CD4-positive, alpha-beta T cell (primary cell): Measurements from ENCODE around the gene CST6. TPM values are rescaled to one million over a fixed set of nuclear protein-coding genes. Genes with fewer than 3 reads are reported as not detected.

Source experiments
- ATAC-seq: fragments of 200-7000 bp; cut with Tn5 transposase; one replicate; pipeline ENCODE4 v1.10.0; 2022; ENCODE audit warnings: mild to moderate bottlenecking; ENCODE audit not compliant: poor library complexity
- CTCF ChIA-PET: fragments of 350-600 bp; sonication (Branson Sonifier 250); formaldehyde crosslinking; loops from one replicate; lab custom pipeline; 2021; ENCODE audit warnings: antibody characterized with exemption, inconsistent platforms; lab: Charles Lee
- POLR2A ChIA-PET: fragments of 350-600 bp; sonication (Branson Sonifier 250); formaldehyde crosslinking; loops from one replicate; lab custom pipeline; 2021; ENCODE audit warnings: antibody characterized with exemption, inconsistent platforms; lab: Charles Lee
- DNase-seq, 14 experiments: peaks; one replicate each; pipeline ENCODE4 v3.0.0-alpha.2; 2013 to 2020; ENCODE audit warnings: mixed read lengths in 2 of 14
- H3K27ac ChIP-seq, 2 donors: one replicate each; pipeline versions ENCODE4 v1.5.1 to v1.7.0; 2013; ENCODE audit warnings: low read length in 2 of 2, low read depth in 1 of 2, mild to moderate bottlenecking in 1 of 2
- H3K27me3 ChIP-seq, 2 experiments: 1 replicate in 1 of 2; 2 replicates in 1 of 2; pipeline versions ENCODE4 v1.6.1 to v1.7.0; 2013; ENCODE audit warnings: low read length in 2 of 2, control low read depth in 1 of 2, mild to moderate bottlenecking in 1 of 2, moderate library complexity in 1 of 2; ENCODE audit not compliant: insufficient read depth in 2 of 2, control insufficient read depth in 1 of 2
- H3K36me3 ChIP-seq: one replicate; pipeline ENCODE4 v1.6.1; 2013; ENCODE audit warnings: low read length, control low read depth; ENCODE audit not compliant: insufficient read depth
- H3K4me1 ChIP-seq: one replicate; pipeline ENCODE4 v1.6.1; 2013; ENCODE audit warnings: low read length, control low read depth; ENCODE audit not compliant: insufficient read depth
- H3K4me3 ChIP-seq: one replicate; pipeline ENCODE4 v1.5.1; 2013; ENCODE audit warnings: mild to moderate bottlenecking, low read length, moderate library complexity
- H3K9me3 ChIP-seq, 2 experiments: 1 replicate in 1 of 2; 2 replicates in 1 of 2; pipeline versions ENCODE4 v1.6.1 to v1.7.0; 2013; ENCODE audit warnings: low read length in 2 of 2, mild to moderate bottlenecking in 2 of 2, control low read depth in 1 of 2, moderate library complexity in 1 of 2; ENCODE audit not compliant: control insufficient read depth in 1 of 2, insufficient read depth in 1 of 2
- H3K27ac Mint-ChIP-seq: one replicate; pipeline ENCODE4 v1.8.0; 2020; ENCODE audit warnings: mixed read lengths
- H3K27me3 Mint-ChIP-seq: one replicate; pipeline ENCODE4 v1.8.0; 2021; ENCODE audit warnings: mixed read lengths
- H3K36me3 Mint-ChIP-seq: one replicate; pipeline ENCODE4 v1.8.0; 2021; ENCODE audit warnings: low read depth, mixed read lengths
- H3K4me1 Mint-ChIP-seq: one replicate; pipeline ENCODE4 v1.8.0; 2021; ENCODE audit warnings: low read depth, mixed read lengths
- H3K4me3 Mint-ChIP-seq: one replicate; pipeline ENCODE4 v1.8.0; 2020; ENCODE audit warnings: mild to moderate bottlenecking, mixed read lengths
- H3K9me3 Mint-ChIP-seq: one replicate; pipeline ENCODE4 v1.8.0; 2020; ENCODE audit warnings: mixed read lengths
- intact Hi-C, 2 experiments: fragments of 100-400 bp; cut with DNase I in 1 of 2; cut with micrococcal nuclease in 1 of 2; formaldehyde crosslinking; loops; one replicate each; pipeline versions ENCODE4 v1.15.1 to v1.9.0; 2023 to 2025; cut with DNase I, micrococcal nuclease
- total RNA-seq, 174 experiments: library from RNA in 2 of 174; stranded (reverse) in 2 of 174; gene quantifications; one replicate each; pipeline ENCODE4 v1.2.3 and lab custom pipeline; 2021 to 2026
- TF ChIP-seq, protein P1 (sequence below): fragments of 200-600 bp; IDR thresholded peaks from one replicate; pipeline ENCODE4 v1.8.0; 2022; ENCODE audit warnings: antibody characterized with exemption, mild to moderate bottlenecking

Gene CST6
- total RNA-seq, 2 experiments from 2014 or later: not detected

GRCh38 chr11:65979261-65979759, 32.5 kb upstream of the CST6 start:
- Mint-ChIP-seq H3K36me3 (peaks cover 46% of the 10 kb centered on the region), H3K4me3 (no peak overlapping the region), H3K27me3 (no peaks in the 10 kb centered on the region), H3K9me3 (no peaks in the 10 kb centered on the region), H3K4me1 (no peaks in the 10 kb centered on the region), H3K27ac (no peak overlapping the region)
- ATAC-seq (no peak), DNase-seq (no peak)
- Histone ChIP-seq H3K4me1 (no peaks in the 10 kb centered on the region), H3K36me3 (peaks cover 44% of the 10 kb centered on the region), H3K27me3 (no peaks in the 10 kb centered on the region), H3K9me3 (no peaks in the 10 kb centered on the region), H3K27ac (no peak overlapping the region), H3K4me3 (no peak overlapping the region)
- TF ChIP-seq, protein P1, sequence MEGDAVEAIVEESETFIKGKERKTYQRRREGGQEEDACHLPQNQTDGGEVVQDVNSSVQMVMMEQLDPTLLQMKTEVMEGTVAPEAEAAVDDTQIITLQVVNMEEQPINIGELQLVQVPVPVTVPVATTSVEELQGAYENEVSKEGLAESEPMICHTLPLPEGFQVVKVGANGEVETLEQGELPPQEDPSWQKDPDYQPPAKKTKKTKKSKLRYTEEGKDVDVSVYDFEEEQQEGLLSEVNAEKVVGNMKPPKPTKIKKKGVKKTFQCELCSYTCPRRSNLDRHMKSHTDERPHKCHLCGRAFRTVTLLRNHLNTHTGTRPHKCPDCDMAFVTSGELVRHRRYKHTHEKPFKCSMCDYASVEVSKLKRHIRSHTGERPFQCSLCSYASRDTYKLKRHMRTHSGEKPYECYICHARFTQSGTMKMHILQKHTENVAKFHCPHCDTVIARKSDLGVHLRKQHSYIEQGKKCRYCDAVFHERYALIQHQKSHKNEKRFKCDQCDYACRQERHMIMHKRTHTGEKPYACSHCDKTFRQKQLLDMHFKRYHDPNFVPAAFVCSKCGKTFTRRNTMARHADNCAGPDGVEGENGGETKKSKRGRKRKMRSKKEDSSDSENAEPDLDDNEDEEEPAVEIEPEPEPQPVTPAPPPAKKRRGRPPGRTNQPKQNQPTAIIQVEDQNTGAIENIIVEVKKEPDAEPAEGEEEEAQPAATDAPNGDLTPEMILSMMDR: no peak
- ChIA-PET POLR2A (interaction anchor here (0.6 kb wide), 1 partner anchor 9 kb away, joined by 3 read pairs; no protein-coding TSS in a partner anchor), CTCF (no interaction called here)
- intact Hi-C loops: no loop called here

DNA sequence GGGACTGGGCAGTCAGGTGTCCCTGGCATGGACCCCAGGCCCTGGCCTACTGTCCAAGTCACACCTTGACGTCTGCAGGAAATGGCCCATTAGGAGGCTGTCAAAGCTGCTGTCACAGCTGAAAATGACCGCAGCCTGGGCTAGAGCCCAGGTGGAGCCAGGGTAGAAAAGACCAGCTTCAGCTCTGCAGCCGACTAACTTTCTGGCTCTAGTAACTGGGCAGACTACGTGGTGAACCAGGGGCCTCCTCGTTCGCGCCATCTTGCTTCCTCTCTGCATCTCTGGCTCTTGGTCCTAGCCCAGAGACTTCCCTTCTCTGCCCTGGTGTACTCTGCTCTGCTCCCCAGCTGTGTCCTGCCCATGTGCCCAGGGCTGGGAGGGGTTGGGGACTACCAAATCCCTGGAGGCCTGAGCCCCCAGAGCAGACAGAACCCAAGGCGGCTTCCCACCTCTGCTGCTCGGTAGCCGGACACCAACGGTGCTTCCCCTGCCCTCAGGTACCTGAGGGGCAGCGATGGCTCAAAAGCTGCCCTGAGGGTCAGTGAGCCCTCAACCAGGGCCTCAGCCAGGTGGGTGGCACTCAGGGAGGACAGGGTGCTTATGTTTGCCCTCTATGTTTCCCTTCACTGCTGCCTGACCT, 30.6 kb upstream of the CST6 start:
- Histone ChIP-seq H3K4me3 (no peak overlapping the region), H3K9me3 (no peaks in the 10 kb centered on the region), H3K36me3 (peaks cover 32% of the 10 kb centered on the region), H3K27me3 (no peaks in the 10 kb centered on the region), H3K4me1 (no peaks in the 10 kb centered on the region), H3K27ac (no peak overlapping the region)
- Mint-ChIP-seq H3K27me3 (no peaks in the 10 kb centered on the region), H3K4me1 (no peaks in the 10 kb centered on the region), H3K9me3 (no peaks in the 10 kb centered on the region), H3K27ac (no peak overlapping the region), H3K4me3 (no peak overlapping the region), H3K36me3 (peaks cover 37% of the 10 kb centered on the region)
- ChIA-PET POLR2A (interaction anchor here (1.0 to 1.3 kb wide), 2 partner anchors 91 to 148 kb away, joined by 3 to 8 read pairs; partner anchors contain the start of gene CCDC85B), CTCF (no interaction called here)
- TF ChIP-seq, protein P1: no peak
- ATAC-seq: no peak
- intact Hi-C loops: loop anchor here in 1 of 2 experiments (10.0 kb wide), 1 partner anchor 356 kb away; no protein-coding TSS in a partner anchor
- DNase-seq: no peak

- CTCF ChIA-PET: interaction anchor here (1.4 kb wide), 1 partner anchor 97 kb away, joined by 5 read pairs; no protein-coding TSS in a partner anchor
- Histone ChIP-seq H3K27me3 (no peaks in the 10 kb centered on the region), H3K9me3 (no peaks in the 10 kb centered on the region), H3K4me1 (no peaks in the 10 kb centered on the region), H3K4me3 (no peak overlapping the region), H3K36me3 (peaks cover 23% of the 10 kb centered on the region), H3K27ac (no peak overlapping the region)
- intact Hi-C loops: loop anchor here in 1 of 2 experiments (10.0 kb wide), 1 partner anchor 357 kb away; no protein-coding TSS in a partner anchor
- no peaks in the 10 kb centered on the region for H3K9me3 Mint-ChIP-seq
- H3K36me3 Mint-ChIP-seq: peaks cover 27% of the 10 kb centered on the region
- H3K4me3 Mint-ChIP-seq: no peak overlapping the region
- DNase-seq: no peak
- H3K4me1 Mint-ChIP-seq: no peaks in the 10 kb centered on the region
- no peak overlapping the region for H3K27ac Mint-ChIP-seq
- TF ChIP-seq, protein P1: no peak
- H3K27me3 Mint-ChIP-seq: no peaks in the 10 kb centered on the region
- ATAC-seq: no peak
- POLR2A ChIA-PET: interaction anchor here (1.3 kb wide), 1 partner anchor 92 kb away, joined by 8 read pairs; the partner anchor contains the start of gene CCDC85B
These were observed 29.6 kb upstream of the CST6 start for GRCh38 chr11:65981972-65982823.
